NT2/D1 (cell line): ENCODE data around the gene HSDL1.

ENCODE experiments used
- SUZ12 ChIP-seq: IDR thresholded peaks from 2 replicates; pipeline ENCODE4 v1.6.1; 2011; ENCODE audit not compliant: insufficient read length, insufficient read depth; ENCODE audit errors: extremely low read depth
- YY1 ChIP-seq: IDR thresholded peaks from 2 replicates; pipeline ENCODE4 v1.6.1; 2011; ENCODE audit not compliant: insufficient read length, insufficient read depth
- ZNF274 ChIP-seq: IDR thresholded peaks from 2 replicates; pipeline ENCODE4 v1.6.1; 2011; ENCODE audit warnings: mild to moderate bottlenecking, low read depth, low read length

DNA sequence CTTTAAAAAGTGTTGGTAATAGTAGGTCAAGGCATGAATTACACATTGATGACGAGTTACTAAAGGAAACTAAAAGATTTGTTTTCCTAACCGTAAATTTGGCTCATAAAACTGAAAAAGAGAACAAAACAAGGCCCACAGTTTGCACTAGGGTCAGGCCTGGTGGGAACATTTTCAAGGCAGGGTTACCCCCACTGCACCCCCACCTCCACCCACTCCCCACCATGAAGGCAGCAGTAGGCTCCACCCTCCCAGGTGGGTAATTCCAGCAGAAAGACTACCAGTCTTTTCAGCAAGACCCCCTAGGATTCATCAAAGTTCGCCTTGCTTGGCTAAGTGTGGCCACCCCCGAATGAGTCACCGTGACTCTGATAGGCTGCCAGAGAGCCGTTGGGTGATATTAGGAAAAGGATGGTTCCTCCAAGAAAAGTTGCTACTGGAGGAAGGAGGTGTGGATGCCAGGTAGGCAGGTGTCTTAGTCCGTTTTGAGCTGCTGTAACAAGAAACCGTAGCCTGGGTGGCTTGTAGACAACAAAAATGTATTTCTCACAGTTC lies 8.8 kb upstream of the HSDL1 start:
- TF ChIP-seq YY1 = no peak
- no peak for TF ChIP-seq SUZ12
- no peak for TF ChIP-seq ZNF274
